Brain pericyte (primary cell): Measurements from ENCODE around the gene PLEKHF1.
"Not testable (repeated sequence)": the region's sequence is repeated elsewhere in the genome, so short reads cannot be mapped to it uniquely, and the experiment has no call there.

Experiments used
- DNase-seq: peaks from one replicate; pipeline ENCODE4 v3.0.0-alpha.2; 2012; ENCODE audit warnings: low read depth, low spot score

Gene PLEKHF1

GRCh38 chr19:29665215-29665825 is at the start of gene PLEKHF1:
Gene PLEKHF1, plus strand, starts transcription at chr19:29665461. Its CDS starts 8,379 bp downstream, at chr19:29673840.
- no peak for DNase-seq

DNA sequence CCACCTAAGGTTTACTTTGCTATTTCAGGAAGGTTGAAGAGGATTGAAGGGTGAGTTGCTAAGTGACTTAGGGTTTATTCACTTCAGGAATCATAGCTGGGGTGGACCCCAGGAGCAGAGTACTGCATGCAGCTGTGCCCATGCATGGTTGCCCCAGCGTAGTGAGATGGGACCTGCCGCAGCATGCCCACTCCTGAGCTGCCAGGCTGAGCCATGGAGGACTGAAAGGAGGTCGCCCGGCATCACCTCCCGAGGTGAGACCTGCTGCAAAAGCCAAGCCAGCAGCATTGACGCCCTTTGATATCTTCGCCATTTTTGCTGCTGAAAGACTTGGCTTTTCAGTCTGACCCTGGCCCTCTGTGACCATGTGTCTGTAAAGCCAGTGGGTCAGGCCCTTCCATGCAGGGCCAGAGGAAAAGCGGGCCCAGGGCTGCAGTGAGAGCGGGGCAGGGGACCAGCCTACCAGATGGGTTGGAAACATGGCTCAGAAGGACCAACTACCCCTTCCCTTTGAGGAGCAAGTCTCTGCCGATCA is 49.3 kb upstream of the PLEKHF1 start:
- no peak for DNase-seq

- DNase-seq, result no peak
Observed at GRCh38 chr19:29616541-29616940, 48.7 kb upstream of the PLEKHF1 start.

- DNase-seq, result no peak
Observed at GRCh38 chr19:29617366-29618266, 47.6 kb upstream of the PLEKHF1 start.

DNA sequence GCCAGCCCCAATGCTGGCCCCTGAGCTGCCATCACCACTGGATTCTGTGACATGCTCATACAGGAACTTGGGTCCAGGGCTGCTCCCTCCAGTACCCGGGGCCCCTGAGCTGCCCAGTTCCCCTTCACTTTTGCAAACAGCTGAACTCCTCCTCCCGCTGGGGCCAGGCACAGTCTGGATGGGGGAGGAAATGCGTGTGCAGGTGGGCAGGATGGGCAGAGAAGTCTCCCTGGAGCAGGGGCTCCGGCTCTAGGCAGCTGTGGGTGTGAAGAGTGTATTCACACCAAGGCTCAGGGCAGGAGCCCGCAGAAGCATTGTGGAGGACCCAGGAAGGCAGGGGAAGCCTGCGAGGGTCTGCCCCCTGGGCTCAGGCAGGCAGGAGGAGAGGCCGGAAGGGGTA is 46.8 kb upstream of the PLEKHF1 start:
- no peak for DNase-seq

- no peak for DNase-seq
Observed at GRCh38 chr19:29618871-29619270, 46.4 kb upstream of the PLEKHF1 start.

DNA sequence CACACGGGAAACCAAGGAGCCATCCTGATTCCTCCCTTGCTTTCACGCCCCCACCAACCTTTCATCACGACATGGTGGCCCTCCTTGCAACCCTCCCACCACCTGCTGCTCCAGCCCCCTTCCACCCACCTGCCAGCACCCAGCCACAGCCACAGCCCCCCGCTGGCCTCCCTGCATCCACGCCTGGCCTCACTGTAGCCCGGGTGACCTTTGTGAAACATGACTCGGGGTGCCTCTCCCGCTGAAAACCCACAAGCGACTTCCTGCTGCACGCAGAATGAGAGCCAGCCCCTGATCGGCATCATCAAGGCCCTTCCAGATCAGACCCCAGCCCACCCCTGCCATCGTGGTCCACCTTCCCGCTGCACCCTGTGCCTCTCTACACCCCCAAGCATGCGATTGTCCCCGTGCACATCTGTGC is 44.3 kb upstream of the PLEKHF1 start:
- no peak for DNase-seq

DNA sequence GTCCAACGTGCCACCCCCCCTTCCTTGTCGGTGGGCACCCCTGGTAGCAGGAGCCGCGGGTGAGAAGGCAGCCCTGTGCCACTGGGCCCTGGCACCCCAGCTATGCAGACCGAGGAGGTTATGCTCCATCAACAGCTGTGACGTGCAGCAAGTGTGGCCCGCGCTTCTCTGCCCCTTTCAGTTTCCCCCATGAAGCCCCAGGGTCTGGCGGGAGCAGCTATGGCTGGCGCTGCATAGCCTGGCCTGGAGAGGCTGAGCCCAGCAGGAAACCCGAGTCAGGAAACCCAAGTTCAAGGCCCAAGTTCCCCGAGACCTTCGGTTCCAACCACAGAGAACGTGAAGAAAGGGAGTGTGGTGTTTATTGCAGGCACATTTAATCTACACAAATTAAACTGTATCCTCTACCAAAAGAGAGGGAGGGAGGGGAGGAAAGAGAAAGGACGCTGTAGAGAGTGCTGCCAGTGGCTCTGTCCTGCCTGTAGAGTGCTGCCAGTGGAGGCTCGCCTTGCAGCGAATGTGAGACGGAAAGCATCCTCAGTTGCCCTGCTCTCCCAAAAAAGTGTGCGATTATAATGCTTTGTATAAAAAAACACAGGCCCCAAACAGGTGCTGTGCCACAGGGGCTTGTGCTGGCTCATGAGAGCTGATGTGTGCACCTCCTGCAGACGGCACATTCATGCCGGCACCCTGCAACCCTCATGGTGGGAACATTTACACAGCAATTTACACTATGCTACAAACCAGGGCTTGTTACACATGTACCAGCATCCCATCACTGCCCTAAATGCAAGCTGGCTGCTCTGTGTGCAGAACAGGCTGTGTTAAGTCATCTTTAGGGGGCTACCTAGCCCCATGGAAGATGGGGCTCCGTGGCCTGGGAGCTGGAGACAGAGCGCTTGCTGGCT is 42.8 kb upstream of the PLEKHF1 start:
- DNase-seq, result no peak

DNA sequence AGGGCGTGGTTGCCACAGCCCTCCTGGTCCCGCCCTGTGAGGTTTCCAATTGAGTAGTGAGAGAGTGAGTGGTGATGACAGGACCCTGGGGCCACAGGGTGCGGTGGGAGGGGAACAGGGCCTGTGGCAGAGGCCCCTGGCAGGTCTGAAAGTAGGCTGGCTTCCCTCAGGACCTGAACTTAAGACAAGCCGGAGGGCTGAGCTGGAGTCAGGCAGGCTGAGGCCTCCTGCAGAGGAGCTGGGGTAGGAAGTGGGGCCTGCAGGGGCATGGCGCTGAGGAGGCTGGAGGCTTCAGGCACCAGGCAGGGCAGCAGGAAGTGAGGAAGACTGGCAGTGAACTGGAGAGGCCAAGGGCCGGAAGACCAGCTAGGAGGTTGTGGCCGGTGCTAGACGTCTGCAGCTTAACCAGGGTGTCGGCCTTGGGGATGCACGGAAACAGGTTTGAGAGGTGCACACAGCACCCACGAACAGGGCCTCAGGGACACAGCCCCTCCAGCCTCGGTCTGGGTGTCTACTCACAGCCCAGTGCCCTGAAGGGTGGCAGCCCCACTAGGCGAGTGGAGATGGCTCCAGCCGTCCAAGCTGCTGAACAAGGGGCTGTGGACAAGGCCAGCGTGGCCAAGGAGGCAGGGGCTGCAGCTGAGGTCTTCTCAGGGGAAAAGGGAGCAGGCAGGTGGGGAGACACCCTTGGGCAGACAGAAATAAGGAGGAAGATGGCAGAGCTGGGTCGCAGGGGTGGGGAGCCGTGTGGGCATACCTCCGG is 41.4 kb upstream of the PLEKHF1 start:
- no peak for DNase-seq

GRCh38 chr19:29624489-29625185 is 40.6 kb upstream of the PLEKHF1 start:
- no peak for DNase-seq

GRCh38 chr19:29625186-29625651 is 40.0 kb upstream of the PLEKHF1 start:
- DNase-seq, result no peak

DNA sequence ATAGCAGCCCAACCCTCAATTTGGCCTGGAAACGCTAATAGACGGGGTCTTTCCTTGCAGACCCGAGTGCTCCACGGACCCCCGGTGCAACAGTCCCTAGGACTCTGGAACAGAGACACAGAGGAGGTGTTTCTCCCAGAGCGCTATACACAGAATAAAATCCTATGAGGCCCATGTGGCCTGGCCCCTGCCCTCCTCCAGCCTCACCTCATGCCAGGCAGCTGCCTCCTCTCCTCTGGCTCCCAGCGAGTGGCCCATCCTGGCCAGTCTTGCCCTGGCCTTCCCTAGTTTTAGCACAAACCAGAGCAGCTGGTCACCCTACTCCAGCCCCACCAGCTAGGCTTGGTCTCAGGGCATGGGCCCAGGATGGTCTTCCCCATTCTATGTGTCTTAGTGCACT is 38.9 kb upstream of the PLEKHF1 start:
- no peak for DNase-seq

DNA sequence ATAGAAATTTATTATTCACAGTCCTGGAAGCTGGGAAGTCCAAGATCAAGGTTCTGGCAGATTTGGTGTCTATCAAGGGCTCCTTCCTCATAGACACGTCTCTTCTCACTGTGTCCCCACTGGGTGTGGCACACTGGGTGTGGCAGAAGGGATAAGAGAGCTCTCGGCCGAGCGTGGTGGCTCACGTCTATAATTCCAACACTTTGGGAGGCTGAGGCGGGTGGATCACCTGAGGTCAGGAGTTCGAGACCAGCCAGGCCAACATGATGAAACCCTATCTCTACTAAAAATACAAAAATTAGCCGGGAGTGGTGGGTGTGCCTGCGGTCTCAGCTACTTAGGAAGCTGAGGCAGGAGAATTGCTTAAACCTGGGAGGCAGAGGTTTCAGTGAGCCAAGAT is 38.4 kb upstream of the PLEKHF1 start:
- DNase-seq, result not testable (repeated sequence)

- DNase-seq, result no peak
Observed at GRCh38 chr19:29628661-29629385, 36.4 kb upstream of the PLEKHF1 start.

DNA sequence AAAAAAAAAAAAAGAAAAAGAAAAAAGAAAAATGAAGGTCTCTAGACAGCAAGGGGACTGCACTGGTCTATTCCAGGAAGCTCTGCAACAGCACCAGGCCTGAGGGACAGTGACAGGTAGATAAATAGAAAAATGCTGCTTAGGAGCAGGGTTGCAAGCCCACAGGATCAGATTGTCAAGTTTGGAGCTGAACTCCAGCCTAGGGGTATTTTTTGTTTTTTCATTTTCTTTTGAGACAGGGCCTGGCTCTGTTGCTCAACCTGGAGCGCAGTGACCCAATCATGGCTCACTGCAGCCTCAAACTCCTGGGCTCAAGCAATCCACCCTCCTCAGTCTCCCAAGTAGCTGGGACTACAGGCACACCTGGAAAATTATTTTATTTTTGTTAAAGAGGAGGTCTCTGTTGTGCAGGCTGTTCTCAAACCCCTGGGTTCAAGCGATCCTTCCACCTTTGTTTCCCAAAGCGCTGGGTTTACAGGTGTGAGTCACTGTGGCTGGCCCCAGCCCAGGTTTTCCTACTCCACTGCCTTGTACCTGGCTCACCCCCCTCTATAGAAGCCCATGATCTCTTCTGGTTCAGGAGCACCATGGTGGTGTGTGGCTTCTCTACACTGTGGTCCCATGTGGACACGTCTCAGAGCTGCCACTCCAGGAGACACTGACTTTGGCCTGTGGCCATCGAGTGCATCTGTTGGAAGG is 35.3 kb upstream of the PLEKHF1 start:
- DNase-seq, result no peak

DNA sequence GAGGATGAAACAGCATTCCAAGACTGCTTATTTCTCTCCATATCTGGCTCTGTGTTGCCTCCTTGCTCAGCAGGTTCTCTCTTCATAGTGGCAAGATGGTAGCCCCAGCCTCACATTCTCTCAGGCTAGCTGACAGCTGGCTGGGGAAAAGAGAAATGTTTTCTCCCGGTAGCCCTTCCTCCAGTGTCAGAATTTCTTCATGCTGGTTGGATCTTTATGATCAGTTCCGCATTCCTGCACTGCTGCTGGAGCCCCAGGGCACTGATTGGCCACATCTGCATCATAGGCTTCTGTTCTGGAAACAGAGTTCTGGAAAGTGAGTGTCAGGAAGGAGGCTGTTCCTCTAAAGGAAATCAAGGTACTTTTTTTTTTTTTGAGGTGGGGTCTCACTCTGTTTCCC is 34.6 kb upstream of the PLEKHF1 start:
- DNase-seq, result no peak

DNA sequence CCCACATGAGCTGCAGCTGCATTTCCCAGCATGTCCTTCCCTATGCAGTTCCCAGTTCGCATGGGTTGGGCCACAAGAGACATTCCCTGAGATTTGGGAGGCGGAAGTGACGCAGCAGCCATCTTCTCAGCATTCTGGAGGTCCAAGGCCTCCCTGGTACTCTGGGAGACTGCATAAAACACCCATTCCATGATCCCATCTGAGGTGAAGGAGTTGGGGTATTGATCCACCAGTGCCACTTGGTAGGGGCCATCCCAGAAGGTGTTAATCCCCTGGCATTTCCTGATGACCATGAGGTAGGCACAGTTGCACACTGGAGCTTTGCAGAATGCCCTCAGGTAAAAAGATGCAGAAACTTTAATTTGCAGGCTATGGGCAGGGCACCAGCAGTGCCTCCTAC is 33.8 kb upstream of the PLEKHF1 start:
- DNase-seq, result no peak

GRCh38 chr19:29634002-29634401 is 31.3 kb upstream of the PLEKHF1 start:
- no peak for DNase-seq
